NB4 (cell line): ENCODE measurements around the gene ZSCAN1.

ENCODE experiments used
- MAX ChIP-seq: IDR thresholded peaks from 2 replicates; pipeline ENCODE4 v1.6.1; 2011; ENCODE audit warnings: low read depth, low read length
- MYC ChIP-seq: IDR thresholded peaks from 2 replicates; pipeline ENCODE4 v1.6.1; 2011; ENCODE audit warnings: low read depth, low read length
- POLR2A ChIP-seq: IDR thresholded peaks from 2 replicates; pipeline ENCODE4 v1.6.1; 2011; ENCODE audit warnings: mild to moderate bottlenecking; ENCODE audit not compliant: insufficient read length; ENCODE audit errors: extremely low read depth
- TF ChIP-seq, protein P1 (sequence below): IDR thresholded peaks from one replicate; pipeline ENCODE4 v1.5.1; 2012; ENCODE audit warnings: low read depth, low read length

DNA sequence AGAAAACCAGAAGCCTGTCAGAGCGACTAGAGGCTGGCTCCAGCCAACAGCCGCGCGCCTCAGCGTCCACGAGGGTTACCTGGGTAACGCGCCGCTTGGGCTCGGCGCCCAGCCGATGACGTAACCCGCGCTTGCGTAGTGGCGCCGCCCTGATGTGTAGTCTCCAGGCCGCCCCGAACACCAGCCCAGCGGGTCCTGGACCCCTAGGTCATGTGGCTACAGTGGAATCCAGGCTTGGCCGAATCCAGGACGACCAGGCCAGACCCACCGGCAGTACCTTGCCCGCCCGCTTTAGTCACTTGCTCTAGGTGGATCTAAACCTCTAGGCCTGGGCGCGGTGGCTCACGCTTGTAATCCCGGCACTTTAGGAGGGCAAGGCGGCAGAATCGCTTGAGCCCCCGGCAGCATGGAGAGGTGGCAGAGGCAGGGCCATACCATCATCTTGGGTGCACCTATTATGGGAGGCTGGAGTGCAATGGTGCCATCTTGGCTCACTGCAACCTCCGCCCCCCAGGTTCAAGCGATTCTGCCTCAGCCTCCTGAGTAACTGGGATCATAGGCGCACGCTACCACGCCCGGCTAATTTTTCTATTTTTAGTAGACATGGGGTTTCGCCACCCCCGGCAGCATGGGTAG, 24.0 kb upstream of the ZSCAN1 start:
- TF ChIP-seq, protein P1, sequence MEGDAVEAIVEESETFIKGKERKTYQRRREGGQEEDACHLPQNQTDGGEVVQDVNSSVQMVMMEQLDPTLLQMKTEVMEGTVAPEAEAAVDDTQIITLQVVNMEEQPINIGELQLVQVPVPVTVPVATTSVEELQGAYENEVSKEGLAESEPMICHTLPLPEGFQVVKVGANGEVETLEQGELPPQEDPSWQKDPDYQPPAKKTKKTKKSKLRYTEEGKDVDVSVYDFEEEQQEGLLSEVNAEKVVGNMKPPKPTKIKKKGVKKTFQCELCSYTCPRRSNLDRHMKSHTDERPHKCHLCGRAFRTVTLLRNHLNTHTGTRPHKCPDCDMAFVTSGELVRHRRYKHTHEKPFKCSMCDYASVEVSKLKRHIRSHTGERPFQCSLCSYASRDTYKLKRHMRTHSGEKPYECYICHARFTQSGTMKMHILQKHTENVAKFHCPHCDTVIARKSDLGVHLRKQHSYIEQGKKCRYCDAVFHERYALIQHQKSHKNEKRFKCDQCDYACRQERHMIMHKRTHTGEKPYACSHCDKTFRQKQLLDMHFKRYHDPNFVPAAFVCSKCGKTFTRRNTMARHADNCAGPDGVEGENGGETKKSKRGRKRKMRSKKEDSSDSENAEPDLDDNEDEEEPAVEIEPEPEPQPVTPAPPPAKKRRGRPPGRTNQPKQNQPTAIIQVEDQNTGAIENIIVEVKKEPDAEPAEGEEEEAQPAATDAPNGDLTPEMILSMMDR, result no peak
- TF ChIP-seq MAX (no peak), POLR2A (no peak), MYC (no peak)
